SH-SY5Y (cell line): Measurements from ENCODE around the gene PCDHA7.

ENCODE experiments used
- GATA2 ChIP-seq: IDR thresholded peaks from 2 replicates; pipeline ENCODE4 v1.6.1; 2011; ENCODE audit warnings: mild to moderate bottlenecking, low read depth, low read length
- GATA3 ChIP-seq: IDR thresholded peaks from 2 replicates; pipeline ENCODE4 v1.6.1; 2011; ENCODE audit warnings: low read depth, mild to moderate bottlenecking, low read length, moderate library complexity

DNA sequence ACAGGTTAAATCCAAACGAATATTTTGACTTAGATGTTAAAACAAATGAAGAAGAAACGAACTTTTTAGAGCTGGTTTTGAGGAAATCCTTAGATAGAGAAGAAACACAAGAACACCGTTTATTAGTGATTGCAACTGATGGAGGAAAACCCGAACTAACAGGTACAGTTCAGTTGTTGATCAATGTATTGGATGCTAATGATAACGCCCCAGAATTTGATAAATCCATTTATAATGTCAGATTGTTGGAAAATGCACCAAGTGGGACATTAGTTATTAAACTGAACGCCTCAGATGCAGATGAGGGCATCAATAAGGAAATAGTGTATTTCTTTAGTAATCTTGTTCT is 11.8 kb upstream of the PCDHA7 start:
- TF ChIP-seq GATA2 = no peak
- no peak for TF ChIP-seq GATA3
